Measurements from ENCODE around the gene SLC7A14.
A peak's percentile ranks its signal among the peaks of the same experiment; 100 is the strongest.

SLC7A14 gene

GRCh38 chr3:170413291-170413690 lies 172.6 kb downstream of the SLC7A14 start:
- no peak for TF ChIP-seq GLIS3 (CRISPR knock-in tag; IDR thresholded peaks at IDR 0.05)
- TF ChIP-seq ZFP30 (CRISPR knock-in tag; IDR thresholded peaks at IDR 0.05), result no peak
- no peak for TF ChIP-seq CSDC2 (CRISPR knock-in tag; IDR thresholded peaks at IDR 0.05)
- no peak for TF ChIP-seq ZFP3 (CRISPR knock-in tag; IDR thresholded peaks at IDR 0.05)
- TF ChIP-seq CREB5 (CRISPR knock-in tag; IDR thresholded peaks at IDR 0.05; ENCODE audit: low read depth), result no peak
- TF ChIP-seq CSRNP3 (CRISPR knock-in tag; IDR thresholded peaks at IDR 0.05), result no peak
- TF ChIP-seq ZC3H10 (CRISPR knock-in tag; IDR thresholded peaks at IDR 0.05), result no peak
- TF ChIP-seq TSHZ2 (CRISPR knock-in tag; IDR thresholded peaks at IDR 0.05), result no peak
- no peak for TF ChIP-seq ZNF70 (CRISPR knock-in tag; IDR thresholded peaks at IDR 0.05)
- TF ChIP-seq BACH2 (CRISPR knock-in tag; IDR thresholded peaks at IDR 0.05; ENCODE audit: borderline replicate concordance), result no peak
- no peak for TF ChIP-seq POU6F1 (CRISPR knock-in tag; IDR thresholded peaks at IDR 0.05; ENCODE audit: borderline replicate concordance, low read depth)
- no peak for TF ChIP-seq OSR1 (CRISPR knock-in tag; IDR thresholded peaks at IDR 0.05)
- TF ChIP-seq ZNF8 (CRISPR knock-in tag; IDR thresholded peaks at IDR 0.05), result no peak
- TF ChIP-seq PATZ1 (CRISPR knock-in tag; IDR thresholded peaks at IDR 0.05; ENCODE audit: borderline replicate concordance), result no peak
- no peak for TF ChIP-seq ESRRG (CRISPR knock-in tag; IDR thresholded peaks at IDR 0.05)
- TF ChIP-seq RARB (CRISPR knock-in tag; IDR thresholded peaks at IDR 0.05), result no peak
- TF ChIP-seq TOX (CRISPR knock-in tag; IDR thresholded peaks at IDR 0.05; ENCODE audit: borderline replicate concordance), result no peak
- no peak for TF ChIP-seq SNAI2 (CRISPR knock-in tag; IDR thresholded peaks at IDR 0.05)
- no peak for TF ChIP-seq TCF4 (CRISPR knock-in tag; IDR thresholded peaks at IDR 0.05; ENCODE audit: borderline replicate concordance)
- TF ChIP-seq PPARA (CRISPR knock-in tag; IDR thresholded peaks at IDR 0.05; ENCODE audit: borderline replicate concordance), result no peak
- ATAC-seq, result no peak

- peak; percentile 33; the same call in 1 of the 3 replicates for ATAC-seq
Observed at GRCh38 chr3:170410428-170411029, 175.3 kb downstream of the SLC7A14 start.

More at GRCh38 chr3:170410428-170411029, 175.3 kb downstream of the SLC7A14 start:
- TF ChIP-seq SNAI2 (CRISPR knock-in tag; IDR thresholded peaks at IDR 0.05) (no peak), CREB5 (CRISPR knock-in tag; IDR thresholded peaks at IDR 0.05; ENCODE audit: low read depth) (no peak)

All from SK-N-SH treated with all-trans-retinoic acid at 6 μM for 48 hours (cell line).